NB4 (cell line): ENCODE measurements around the gene CCRL2.

Experiments used
- CTCF ChIP-seq: IDR thresholded peaks from one replicate; pipeline ENCODE4 v1.5.1; 2012; ENCODE audit warnings: low read depth, low read length
- POLR2A ChIP-seq: IDR thresholded peaks from 2 replicates; pipeline ENCODE4 v1.6.1; 2011; ENCODE audit warnings: mild to moderate bottlenecking; ENCODE audit not compliant: insufficient read length; ENCODE audit errors: extremely low read depth

- TF ChIP-seq CTCF (no peak), POLR2A (no peak)
Measured at GRCh38 chr3:46438831-46439230, 31.8 kb downstream of the CCRL2 start.
